HUES64 (cell line): Measurements from ENCODE around the gene TTI1.

Experiments
- H3K27ac ChIP-seq: 2 replicates; pipeline ENCODE4 v1.7.0; 2013; ENCODE audit warnings: low read depth, low read length, inconsistent platforms
- H3K27me3 ChIP-seq: 2 replicates; pipeline ENCODE4 v1.6.1; 2013; ENCODE audit warnings: mild to moderate bottlenecking, low read length; ENCODE audit not compliant: insufficient read depth
- H3K36me3 ChIP-seq: 2 replicates; pipeline ENCODE4 v1.6.1; 2013; ENCODE audit warnings: mild to moderate bottlenecking, low read length; ENCODE audit not compliant: insufficient read depth
- H3K4me1 ChIP-seq: 2 replicates; pipeline ENCODE4 v1.6.1; 2013; ENCODE audit warnings: mild to moderate bottlenecking, low read length, moderate library complexity; ENCODE audit not compliant: insufficient read depth
- H3K4me3 ChIP-seq: 2 replicates; pipeline ENCODE4 v1.5.1; 2013; ENCODE audit warnings: mild to moderate bottlenecking, low read length, moderate library complexity
- H3K9ac ChIP-seq: 2 replicates; pipeline ENCODE4 v1.6.1; 2013; ENCODE audit warnings: mild to moderate bottlenecking, low read depth, low read length
- H3K9me3 ChIP-seq: 2 replicates; pipeline ENCODE4 v1.6.1; 2013; ENCODE audit warnings: low read depth, low read length; ENCODE audit not compliant: insufficient read depth
- WGBS: fragments of 150-250, 120-280 bp; methylation state at CpG from one replicate; pipeline ENCODE4 v1.1.7; 2013; ENCODE audit warnings: missing lambda C conversion rate; 5-methylcytosine and 5-hydroxymethylcytosine counted together

TTI1 gene

GRCh38 chr20:37933786-37934633, 99.2 kb downstream of the TTI1 start:
- Histone ChIP-seq H3K4me1 (0 out of 2 replicates have a peak, but pooled peaks cover 5% of the 10 kb centered on the region), H3K36me3 (no peaks in the 10 kb centered on the region), H3K27me3 (no peaks in the 10 kb centered on the region), H3K27ac (no peak overlapping the region), H3K9ac (no peak overlapping the region), H3K4me3 (no peak overlapping the region), H3K9me3 (no peaks in the 10 kb centered on the region)
- 92% methylated on average over 15 of the region's 15 CpGs for WGBS
